CD8-positive, alpha-beta memory T cell (primary cell): Measurements from ENCODE around the gene NFX1. TPM values are rescaled to one million over a fixed set of nuclear protein-coding genes. Genes with fewer than 3 reads are reported as not detected.

Source experiments
- CTCF ChIA-PET: fragments of 350-600 bp; sonication (Branson Sonifier 250); formaldehyde crosslinking; loops from one replicate; lab custom pipeline; 2021; ENCODE audit warnings: antibody characterized with exemption; lab: Charles Lee
- POLR2A ChIA-PET: fragments of 350-600 bp; sonication (Branson Sonifier 250); formaldehyde crosslinking; loops from one replicate; lab custom pipeline; 2021; ENCODE audit warnings: antibody characterized with exemption; lab: Charles Lee
- DNase-seq, 5 donors: peaks; one replicate each; pipeline versions ENCODE4 v3.0.0 to v3.0.0-alpha.2; 2020 to 2022; ENCODE audit warnings: mixed read lengths in 1 of 5
- H3K27ac ChIP-seq: one replicate; pipeline ENCODE4 v1.7.0; 2013; ENCODE audit warnings: low read depth, mild to moderate bottlenecking, low read length, moderate library complexity
- H3K27me3 ChIP-seq: 2 replicates; pipeline ENCODE4 v1.7.0; 2013; ENCODE audit warnings: low read length, mild to moderate bottlenecking; ENCODE audit not compliant: insufficient read depth, poor library complexity, severe bottlenecking
- H3K36me3 ChIP-seq: 2 replicates; pipeline ENCODE4 v1.7.0; 2013; ENCODE audit warnings: mild to moderate bottlenecking, low read length, moderate library complexity; ENCODE audit not compliant: insufficient read depth
- H3K4me1 ChIP-seq: 2 replicates; pipeline ENCODE4 v1.7.0; 2013; ENCODE audit warnings: mild to moderate bottlenecking, low read length, moderate library complexity; ENCODE audit not compliant: insufficient read depth
- H3K4me3 ChIP-seq: 2 replicates; pipeline ENCODE4 v1.7.0; 2013; ENCODE audit warnings: mild to moderate bottlenecking, low read length
- H3K9me3 ChIP-seq: 2 replicates; pipeline ENCODE4 v1.7.0; 2013; ENCODE audit warnings: mild to moderate bottlenecking, low read length
- H3K27ac Mint-ChIP-seq, 8 donors: one replicate each; pipeline ENCODE4 v1.8.0; 2020 to 2021; ENCODE audit warnings: mixed read lengths in 8 of 8, mild to moderate bottlenecking in 6 of 8, inconsistent platforms in 3 of 8, moderate library complexity in 3 of 8
- H3K27me3 Mint-ChIP-seq, 2 donors: one replicate each; pipeline ENCODE4 v1.8.0; 2020 to 2021; ENCODE audit warnings: mixed read lengths in 2 of 2, mild to moderate bottlenecking in 1 of 2, moderate library complexity in 1 of 2
- H3K36me3 Mint-ChIP-seq, 3 donors: one replicate each; pipeline ENCODE4 v1.8.0; 2020 to 2021; ENCODE audit warnings: mixed read lengths in 3 of 3, inconsistent platforms in 1 of 3, mild to moderate bottlenecking in 1 of 3
- H3K4me1 Mint-ChIP-seq, 3 donors: one replicate each; pipeline ENCODE4 v1.8.0; 2020 to 2021; ENCODE audit warnings: mixed read lengths in 3 of 3, inconsistent platforms in 1 of 3, mild to moderate bottlenecking in 1 of 3
- H3K4me3 Mint-ChIP-seq, 7 donors: one replicate each; pipeline ENCODE4 v1.8.0; 2020 to 2021; ENCODE audit warnings: mixed read lengths in 7 of 7, mild to moderate bottlenecking in 6 of 7, moderate library complexity in 4 of 7, inconsistent platforms in 2 of 7
- H3K9me3 Mint-ChIP-seq, 5 donors: one replicate each; pipeline ENCODE4 v1.8.0; 2020 to 2022; ENCODE audit warnings: mixed read lengths in 5 of 5, mild to moderate bottlenecking in 3 of 5, moderate library complexity in 2 of 5, inconsistent platforms in 1 of 5
- polyA plus RNA-seq: library from polyadenylated mRNA; unstranded; fragments of 300-500 nt; fragmentation: Illumina TruSeq; gene quantifications from one replicate; pipeline ENCODE4 v1.2.3, GENCODE V29; 2021
- total RNA-seq, 2 experiments: library from RNA; stranded (reverse); gene quantifications; one replicate each; pipeline ENCODE4 v1.2.3, GENCODE V29; 2021

NFX1 gene
- total RNA-seq (10 to 100 TPM; 42.7 to 45.6 TPM), polyA plus RNA-seq (38.8 TPM)

- Histone ChIP-seq H3K27me3 (no peaks in the 10 kb centered on the region), H3K4me3 (peak within 1 kb of the TSS; percentile 75), H3K36me3 (peaks cover 21% of the 10 kb centered on the region), H3K4me1 (peaks cover 54% of the 10 kb centered on the region), H3K27ac (peak within 1 kb of the TSS; percentile 99), H3K9me3 (no peaks in the 10 kb centered on the region)
- Mint-ChIP-seq H3K4me3 (peak within 1 kb of the TSS; percentile 88 to 97 (median 94)), H3K4me1 (peaks cover 51 to 67% (median 64%) of the 10 kb centered on the region in 3 donors), H3K9me3 (no peaks in the 10 kb centered on the region), H3K27me3 (peaks cover 0 to 4% of the 10 kb centered on the region in 2 donors), H3K27ac (peak within 1 kb of the TSS; percentile 98 to 100 (median 100)), H3K36me3 (peaks cover 5 to 51% (median 12%) of the 10 kb centered on the region in 3 donors)
- ChIA-PET POLR2A (interaction anchor here (0.6 to 2.2 kb wide), 15 partner anchors 8 to 674 kb away, joined by 3 to 28 read pairs (median 5); partner anchors contain the start of genes ANKRD18B, AQP3, B4GALT1 and BAG1), CTCF (interaction anchor here (0.6 to 1.7 kb wide), 11 partner anchors 10 to 223 kb away, joined by 3 to 4 read pairs (median 3); partner anchors contain the start of genes AQP3 and NOL6)
- DNase-seq: peak; percentile 97 to 100 (median 99)
Measured at GRCh38 chr9:33290247-33291030, at the start of gene NFX1. Gene NFX1, plus strand, starts transcription at chr9:33290516. Its CDS starts 57 bp downstream, at chr9:33290573.

- peaks cover 0 to 3% (median 2%) of the 10 kb centered on the region in 3 donors for H3K4me1 Mint-ChIP-seq
- H3K27me3 Mint-ChIP-seq: peaks cover 2 to 13% of the 10 kb centered on the region in 2 donors
- no peaks in the 10 kb centered on the region for H3K9me3 ChIP-seq
- no peaks in the 10 kb centered on the region for H3K4me1 ChIP-seq
- no peak overlapping the region for H3K4me3 Mint-ChIP-seq
- no peak overlapping the region for H3K27ac ChIP-seq
- no peak overlapping the region for H3K4me3 ChIP-seq
- H3K36me3 Mint-ChIP-seq: peaks cover 0 to 2% (median 0%) of the 10 kb centered on the region in 3 donors
- H3K36me3 ChIP-seq: no peaks in the 10 kb centered on the region
- H3K27ac Mint-ChIP-seq: no peak overlapping the region
- ChIA-PET CTCF (no interaction called here), POLR2A (no interaction called here)
- DNase-seq: no peak
- H3K9me3 Mint-ChIP-seq: no peaks in the 10 kb centered on the region
- no peaks in the 10 kb centered on the region for H3K27me3 ChIP-seq
Measured at GRCh38 chr9:33241298-33241697, 49.0 kb upstream of the NFX1 start.

GRCh38 chr9:33242609-33243134, 47.6 kb upstream of the NFX1 start:
- peaks cover 1 to 9% (median 4%) of the 10 kb centered on the region in 3 donors for H3K36me3 Mint-ChIP-seq
- POLR2A ChIA-PET: no interaction called here
- CTCF ChIA-PET: no interaction called here
- DNase-seq: no peak
- no peaks in the 10 kb centered on the region for H3K9me3 ChIP-seq
- H3K9me3 Mint-ChIP-seq: no peaks in the 10 kb centered on the region
- H3K27me3 Mint-ChIP-seq: peaks cover 2 to 7% of the 10 kb centered on the region in 2 donors
- peak overlapping the region in 1 of 8 donors; percentile 3 for H3K27ac Mint-ChIP-seq
- H3K4me3 ChIP-seq: no peak overlapping the region
- no peak overlapping the region for H3K4me3 Mint-ChIP-seq
- H3K36me3 ChIP-seq: no peaks in the 10 kb centered on the region
- H3K4me1 ChIP-seq: no peaks in the 10 kb centered on the region
- no peaks in the 10 kb centered on the region for H3K27me3 ChIP-seq
- no peak overlapping the region for H3K27ac ChIP-seq
- H3K4me1 Mint-ChIP-seq: peaks cover 0 to 3% (median 2%) of the 10 kb centered on the region in 3 donors

- Histone ChIP-seq H3K27ac (no peak overlapping the region), H3K27me3 (no peaks in the 10 kb centered on the region), H3K4me3 (no peak overlapping the region), H3K36me3 (no peaks in the 10 kb centered on the region), H3K4me1 (no peaks in the 10 kb centered on the region), H3K9me3 (no peaks in the 10 kb centered on the region)
- peaks cover 2 to 7% of the 10 kb centered on the region in 2 donors for H3K27me3 Mint-ChIP-seq
- H3K4me1 Mint-ChIP-seq: peaks cover 0 to 3% (median 2%) of the 10 kb centered on the region in 3 donors
- ChIA-PET CTCF (interaction anchor here (1.5 kb wide), 1 partner anchor 9 kb away, joined by 3 read pairs; no protein-coding TSS in a partner anchor), POLR2A (no interaction called here)
- DNase-seq: no peak
- no peak overlapping the region for H3K27ac Mint-ChIP-seq
- no peak overlapping the region for H3K4me3 Mint-ChIP-seq
- H3K36me3 Mint-ChIP-seq: peaks cover 4 to 12% (median 12%) of the 10 kb centered on the region in 3 donors
- H3K9me3 Mint-ChIP-seq: no peaks in the 10 kb centered on the region
Measured at GRCh38 chr9:33244137-33244784, 46.1 kb upstream of the NFX1 start.

- Histone ChIP-seq H3K36me3 (no peaks in the 10 kb centered on the region), H3K27ac (no peak overlapping the region), H3K9me3 (no peaks in the 10 kb centered on the region), H3K27me3 (no peaks in the 10 kb centered on the region), H3K4me1 (no peaks in the 10 kb centered on the region), H3K4me3 (no peak overlapping the region)
- Mint-ChIP-seq H3K27ac (peak overlapping the region in 1 of 8 donors; percentile 62), H3K9me3 (no peaks in the 10 kb centered on the region), H3K4me3 (no peak overlapping the region), H3K27me3 (peaks cover 2 to 7% of the 10 kb centered on the region in 2 donors), H3K36me3 (peaks cover 4 to 14% (median 13%) of the 10 kb centered on the region in 3 donors), H3K4me1 (no peaks in the 10 kb centered on the region)
- ChIA-PET POLR2A (no interaction called here), CTCF (interaction anchor here (1.5 kb wide), 1 partner anchor 8 kb away, joined by 3 read pairs; no protein-coding TSS in a partner anchor)
- DNase-seq: no peak
Measured at GRCh38 chr9:33245341-33245740, 45.0 kb upstream of the NFX1 start.

- no peaks in the 10 kb centered on the region for H3K4me1 Mint-ChIP-seq
- Histone ChIP-seq H3K36me3 (no peaks in the 10 kb centered on the region), H3K9me3 (no peaks in the 10 kb centered on the region), H3K4me1 (no peaks in the 10 kb centered on the region), H3K27ac (no peak overlapping the region), H3K4me3 (no peak overlapping the region), H3K27me3 (no peaks in the 10 kb centered on the region)
- peaks cover 4 to 21% (median 13%) of the 10 kb centered on the region in 3 donors for H3K36me3 Mint-ChIP-seq
- H3K4me3 Mint-ChIP-seq: no peak overlapping the region
- peaks cover 0 to 2% of the 10 kb centered on the region in 2 donors for H3K27me3 Mint-ChIP-seq
- H3K27ac Mint-ChIP-seq: no peak overlapping the region
- ChIA-PET POLR2A (no interaction called here), CTCF (no interaction called here)
- H3K9me3 Mint-ChIP-seq: no peaks in the 10 kb centered on the region
- no peak for DNase-seq
Measured at GRCh38 chr9:33246269-33246860, 44.0 kb upstream of the NFX1 start.

GRCh38 chr9:33248606-33249005, 41.7 kb upstream of the NFX1 start:
- H3K27me3 ChIP-seq: no peaks in the 10 kb centered on the region
- Mint-ChIP-seq H3K27me3 (no peaks in the 10 kb centered on the region), H3K9me3 (no peaks in the 10 kb centered on the region), H3K4me3 (no peak overlapping the region), H3K4me1 (no peaks in the 10 kb centered on the region), H3K27ac (no peak overlapping the region), H3K36me3 (peaks cover 9 to 35% (median 20%) of the 10 kb centered on the region in 3 donors)
- H3K9me3 ChIP-seq: no peaks in the 10 kb centered on the region
- ChIA-PET POLR2A (interaction anchor here (1.1 kb wide), 1 partner anchor 42 kb away, joined by 11 read pairs; the partner anchor contains the start of gene NFX1), CTCF (interaction anchor here (1.5 kb wide), 1 partner anchor 10 kb away, joined by 3 read pairs; no protein-coding TSS in a partner anchor)
- no peak overlapping the region for H3K4me3 ChIP-seq
- DNase-seq: no peak
- H3K27ac ChIP-seq: no peak overlapping the region
- no peaks in the 10 kb centered on the region for H3K4me1 ChIP-seq
- peaks cover 10% of the 10 kb centered on the region for H3K36me3 ChIP-seq
